ENCODE results near the gene AKAP9.
"Not testable (repeated sequence)": the region's sequence is repeated elsewhere in the genome, so short reads cannot be mapped to it uniquely, and the experiment has no call there.

AKAP9 gene

GRCh38 chr7:91945476-91945875, 4.8 kb downstream of the AKAP9 start:
- Histone ChIP-seq H3K4me1 (ENCODE audit: control insufficient read depth, insufficient read depth, low read length) (no peaks in the 10 kb centered on the region), H3K9me3 (ENCODE audit: control insufficient read depth, insufficient read depth, low read length) (no peaks in the 10 kb centered on the region), H3K36me3 (ENCODE audit: control insufficient read depth, insufficient read depth, low read length) (no peaks in the 10 kb centered on the region), H3K4me3 (ENCODE audit: low read length) (no peak overlapping the region), H3K27ac (ENCODE audit: low read length) (no peak overlapping the region), H3K27me3 (ENCODE audit: control insufficient read depth, insufficient read depth, low read length) (no peaks in the 10 kb centered on the region)
- WGBS (ENCODE audit: insufficient coverage, insufficient read length) = no CpG with 5 or more reads among the region's 2 CpGs
- no peak for DNase-seq (ENCODE audit: low read depth, low spot score)

- no peak overlapping the region for H3K27ac ChIP-seq (ENCODE audit: low read length)
- no CpG with 5 or more reads among the region's 3 CpGs for WGBS (ENCODE audit: insufficient coverage, insufficient read length)
- H3K36me3 ChIP-seq (ENCODE audit: control insufficient read depth, insufficient read depth, low read length) = no peaks in the 10 kb centered on the region
- no peaks in the 10 kb centered on the region for H3K9me3 ChIP-seq (ENCODE audit: control insufficient read depth, insufficient read depth, low read length)
- H3K4me3 ChIP-seq (ENCODE audit: low read length) = no peak overlapping the region
- H3K27me3 ChIP-seq (ENCODE audit: control insufficient read depth, insufficient read depth, low read length) = no peaks in the 10 kb centered on the region
- H3K4me1 ChIP-seq (ENCODE audit: control insufficient read depth, insufficient read depth, low read length) = no peaks in the 10 kb centered on the region
- no peak for DNase-seq (ENCODE audit: low read depth, low spot score)
These were observed 5.9 kb downstream of the AKAP9 start for GRCh38 chr7:91946549-91946948.

- H3K9me3 ChIP-seq (ENCODE audit: control insufficient read depth, insufficient read depth, low read length) = no peaks in the 10 kb centered on the region
- H3K36me3 ChIP-seq (ENCODE audit: control insufficient read depth, insufficient read depth, low read length) = no peaks in the 10 kb centered on the region
- DNase-seq (ENCODE audit: low read depth, low spot score) = no peak
- no peak overlapping the region for H3K27ac ChIP-seq (ENCODE audit: low read length)
- H3K27me3 ChIP-seq (ENCODE audit: control insufficient read depth, insufficient read depth, low read length) = no peaks in the 10 kb centered on the region
- no peak overlapping the region for H3K4me3 ChIP-seq (ENCODE audit: low read length)
- no peaks in the 10 kb centered on the region for H3K4me1 ChIP-seq (ENCODE audit: control insufficient read depth, insufficient read depth, low read length)
- WGBS (ENCODE audit: insufficient coverage, insufficient read length) = no CpG with 5 or more reads among the region's 1 CpG
These were observed 7.3 kb downstream of the AKAP9 start for GRCh38 chr7:91947948-91948347.

GRCh38 chr7:91949221-91950009, 8.8 kb downstream of the AKAP9 start:
- no CpG with 5 or more reads among the region's 1 CpG for whole genome bisulfite sequencing (ENCODE audit: insufficient coverage, insufficient read length)
- H3K27ac ChIP-seq (ENCODE audit: low read length) = no peak overlapping the region
- no peak for DNase-seq (ENCODE audit: low read depth, low spot score)
- H3K4me3 ChIP-seq (ENCODE audit: low read length) = no peak overlapping the region
- H3K9me3 ChIP-seq (ENCODE audit: control insufficient read depth, insufficient read depth, low read length) = no peaks in the 10 kb centered on the region
- H3K27me3 ChIP-seq (ENCODE audit: control insufficient read depth, insufficient read depth, low read length) = no peaks in the 10 kb centered on the region
- no peaks in the 10 kb centered on the region for H3K4me1 ChIP-seq (ENCODE audit: control insufficient read depth, insufficient read depth, low read length)
- H3K36me3 ChIP-seq (ENCODE audit: control insufficient read depth, insufficient read depth, low read length) = no peaks in the 10 kb centered on the region

GRCh38 chr7:91953618-91954017, 13.0 kb downstream of the AKAP9 start:
- Histone ChIP-seq H3K27me3 (ENCODE audit: control insufficient read depth, insufficient read depth, low read length) (no peaks in the 10 kb centered on the region), H3K4me3 (ENCODE audit: low read length) (no peak overlapping the region), H3K9me3 (ENCODE audit: control insufficient read depth, insufficient read depth, low read length) (no peaks in the 10 kb centered on the region), H3K4me1 (ENCODE audit: control insufficient read depth, insufficient read depth, low read length) (no peaks in the 10 kb centered on the region), H3K36me3 (ENCODE audit: control insufficient read depth, insufficient read depth, low read length) (no peaks in the 10 kb centered on the region), H3K27ac (ENCODE audit: low read length) (no peak overlapping the region)
- WGBS (ENCODE audit: insufficient coverage, insufficient read length) = no CpG with 5 or more reads among the region's 3 CpGs
- DNase-seq (ENCODE audit: low read depth, low spot score) = no peak

GRCh38 chr7:91956464-91956863, 15.8 kb downstream of the AKAP9 start:
- H3K36me3 ChIP-seq (ENCODE audit: control insufficient read depth, insufficient read depth, low read length); H3K4me3 ChIP-seq (ENCODE audit: low read length); H3K27me3 ChIP-seq (ENCODE audit: control insufficient read depth, insufficient read depth, low read length); DNase-seq (ENCODE audit: low read depth, low spot score); H3K27ac ChIP-seq (ENCODE audit: low read length); H3K9me3 ChIP-seq (ENCODE audit: control insufficient read depth, insufficient read depth, low read length); H3K4me1 ChIP-seq (ENCODE audit: control insufficient read depth, insufficient read depth, low read length): not testable (repeated sequence)
- no CpG with 5 or more reads among the region's 2 CpGs for WGBS (ENCODE audit: insufficient coverage, insufficient read length)

GRCh38 chr7:91957232-91957631, 16.6 kb downstream of the AKAP9 start:
- Histone ChIP-seq H3K4me3 (ENCODE audit: low read length) (no peak overlapping the region), H3K36me3 (ENCODE audit: control insufficient read depth, insufficient read depth, low read length) (no peaks in the 10 kb centered on the region), H3K4me1 (ENCODE audit: control insufficient read depth, insufficient read depth, low read length) (no peaks in the 10 kb centered on the region), H3K27ac (ENCODE audit: low read length) (no peak overlapping the region), H3K9me3 (ENCODE audit: control insufficient read depth, insufficient read depth, low read length) (no peaks in the 10 kb centered on the region), H3K27me3 (ENCODE audit: control insufficient read depth, insufficient read depth, low read length) (no peaks in the 10 kb centered on the region)
- WGBS (ENCODE audit: insufficient coverage, insufficient read length) = no CpG with 5 or more reads among the region's 1 CpG
- DNase-seq (ENCODE audit: low read depth, low spot score) = no peak

GRCh38 chr7:91957823-91958222, 17.2 kb downstream of the AKAP9 start:
- Histone ChIP-seq H3K4me1 (ENCODE audit: control insufficient read depth, insufficient read depth, low read length) (no peaks in the 10 kb centered on the region), H3K27me3 (ENCODE audit: control insufficient read depth, insufficient read depth, low read length) (no peaks in the 10 kb centered on the region), H3K9me3 (ENCODE audit: control insufficient read depth, insufficient read depth, low read length) (no peaks in the 10 kb centered on the region), H3K36me3 (ENCODE audit: control insufficient read depth, insufficient read depth, low read length) (no peaks in the 10 kb centered on the region), H3K4me3 (ENCODE audit: low read length) (no peak overlapping the region), H3K27ac (ENCODE audit: low read length) (no peak overlapping the region)
- no CpG with 5 or more reads among the region's 1 CpG for WGBS (ENCODE audit: insufficient coverage, insufficient read length)
- DNase-seq (ENCODE audit: low read depth, low spot score) = no peak

- H3K4me1 ChIP-seq (ENCODE audit: control insufficient read depth, insufficient read depth, low read length) = no peaks in the 10 kb centered on the region
- no peak overlapping the region for H3K27ac ChIP-seq (ENCODE audit: low read length)
- no CpG with 5 or more reads among the region's 5 CpGs for WGBS (ENCODE audit: insufficient coverage, insufficient read length)
- no peaks in the 10 kb centered on the region for H3K27me3 ChIP-seq (ENCODE audit: control insufficient read depth, insufficient read depth, low read length)
- no peak for DNase-seq (ENCODE audit: low read depth, low spot score)
- no peaks in the 10 kb centered on the region for H3K9me3 ChIP-seq (ENCODE audit: control insufficient read depth, insufficient read depth, low read length)
- H3K4me3 ChIP-seq (ENCODE audit: low read length) = no peak overlapping the region
- H3K36me3 ChIP-seq (ENCODE audit: control insufficient read depth, insufficient read depth, low read length) = no peaks in the 10 kb centered on the region
These were observed 18.4 kb downstream of the AKAP9 start for GRCh38 chr7:91959023-91959422.

- H3K9me3 ChIP-seq (ENCODE audit: control insufficient read depth, insufficient read depth, low read length) = no peaks in the 10 kb centered on the region
- H3K4me3 ChIP-seq (ENCODE audit: low read length) = no peak overlapping the region
- DNase-seq (ENCODE audit: low read depth, low spot score) = no peak
- no peaks in the 10 kb centered on the region for H3K36me3 ChIP-seq (ENCODE audit: control insufficient read depth, insufficient read depth, low read length)
- H3K27ac ChIP-seq (ENCODE audit: low read length) = no peak overlapping the region
- no peaks in the 10 kb centered on the region for H3K27me3 ChIP-seq (ENCODE audit: control insufficient read depth, insufficient read depth, low read length)
- H3K4me1 ChIP-seq (ENCODE audit: control insufficient read depth, insufficient read depth, low read length) = no peaks in the 10 kb centered on the region
- no CpG with 5 or more reads among the region's 2 CpGs for WGBS (ENCODE audit: insufficient coverage, insufficient read length)
These were observed 21.2 kb downstream of the AKAP9 start for GRCh38 chr7:91961816-91962215.

- H3K27ac ChIP-seq (ENCODE audit: low read length) = no peak overlapping the region
- no CpG with 5 or more reads among the region's 3 CpGs for WGBS (ENCODE audit: insufficient coverage, insufficient read length)
- no peaks in the 10 kb centered on the region for H3K36me3 ChIP-seq (ENCODE audit: control insufficient read depth, insufficient read depth, low read length)
- H3K27me3 ChIP-seq (ENCODE audit: control insufficient read depth, insufficient read depth, low read length) = no peaks in the 10 kb centered on the region
- DNase-seq (ENCODE audit: low read depth, low spot score) = no peak
- H3K4me3 ChIP-seq (ENCODE audit: low read length) = no peak overlapping the region
- no peaks in the 10 kb centered on the region for H3K9me3 ChIP-seq (ENCODE audit: control insufficient read depth, insufficient read depth, low read length)
- no peaks in the 10 kb centered on the region for H3K4me1 ChIP-seq (ENCODE audit: control insufficient read depth, insufficient read depth, low read length)
These were observed 21.8 kb downstream of the AKAP9 start for GRCh38 chr7:91962419-91962818.

Data from iPS DF 6.9 (cell line).